Prostate gland (tissue), 2 donors: ENCODE results near the gene NRN1L. TPM values are rescaled to one million over a fixed set of nuclear protein-coding genes. Genes with fewer than 3 reads are reported as not detected.

Experiments used
- DNase-seq: peaks from one replicate; pipeline ENCODE4 v3.0.0-alpha.2; 2019; ENCODE audit warnings: low spot score
- H3K27ac ChIP-seq, 2 donors: fragments of 200-600 bp; sonication (generic); 2 replicates each; pipeline ENCODE4 v1.5.1; 2017 to 2019
- H3K27me3 ChIP-seq: fragments of 200-600 bp; sonication (generic); replicated peaks from 2 replicates; pipeline ENCODE4 v1.5.1; 2019; ENCODE audit not compliant: insufficient read depth
- H3K36me3 ChIP-seq, 2 donors: fragments of 200-600 bp; sonication (generic); 1 replicate in 1 of 2; 2 replicates in 1 of 2; pipeline versions ENCODE4 v1.5.1 to v1.8.1; 2017 to 2019
- H3K4me1 ChIP-seq: fragments of 200-600 bp; sonication (generic); replicated peaks from 2 replicates; pipeline ENCODE4 v1.5.1; 2019
- H3K4me3 ChIP-seq, 2 donors: fragments of 200-600 bp; sonication (generic); 2 replicates each; pipeline ENCODE4 v1.5.1; 2017 to 2019
- H3K9me3 ChIP-seq: fragments of 200-600 bp; sonication (generic); 2 replicates; pipeline ENCODE4 v1.5.1; 2017
- CTCF ChIP-seq, 4 experiments: fragments of 200-600 bp in 2 of 4; fragments of 450-650 bp in 2 of 4; sonication (generic) in 2 of 4; IDR thresholded peaks; 1 replicate in 3 of 4; 2 replicates in 1 of 4; pipeline ENCODE4 v1.5.1; 2016 to 2019; ENCODE audit warnings: antibody characterized with exemption in 4 of 4, mild to moderate bottlenecking in 2 of 4, moderate library complexity in 2 of 4
- POLR2A ChIP-seq: fragments of 450-650 bp; IDR thresholded peaks from one replicate; pipeline ENCODE4 v1.6.1; 2016; ENCODE audit warnings: antibody characterized with exemption, mild to moderate bottlenecking
- POLR2AphosphoS5 ChIP-seq: sonication (generic); formaldehyde crosslinking; IDR thresholded peaks from one replicate; pipeline ENCODE4 v1.6.1; 2017; ENCODE audit warnings: antibody characterized with exemption
- WGBS: methylation state at CpG from one replicate; pipeline ENCODE4 v1.1.5; 2018; 5-methylcytosine and 5-hydroxymethylcytosine counted together
- intact Hi-C: fragments of 100-400 bp; cut with DNase I; formaldehyde crosslinking; loops from one replicate; pipeline ENCODE4 v1.14.2; 2022
- total RNA-seq, 2 donors: library from RNA; depleted of rRNA; stranded (reverse); fragments of >200 nt; gene quantifications; one replicate each; pipeline ENCODE4 v1.1.0, GENCODE V29; 2016

NRN1L gene
- total RNA-seq, 2 donors from 2014 or later: 4.0 to 4.4 TPM

GRCh38 chr16:67902831-67903230 is 18.1 kb downstream of the NRN1L start:
- intact Hi-C loops: no loop called here
- WGBS: 88% methylated on average over 4 of the region's 4 CpGs
- Histone ChIP-seq H3K36me3 (no peaks in the 10 kb centered on the region), H3K9me3 (no peaks in the 10 kb centered on the region), H3K4me3 (no peak overlapping the region), H3K27ac (no peak overlapping the region), H3K27me3 (no peaks in the 10 kb centered on the region), H3K4me1 (no peaks in the 10 kb centered on the region)
- no peak for DNase-seq
- TF ChIP-seq POLR2A: no peak
- TF ChIP-seq POLR2AphosphoS5: no peak
- TF ChIP-seq CTCF (IDR thresholded peaks at IDR 0.05): no peak

- 93% methylated on average over 11 of the region's 11 CpGs for WGBS
- Histone ChIP-seq H3K27ac (no peak overlapping the region), H3K27me3 (no peaks in the 10 kb centered on the region), H3K4me1 (no peaks in the 10 kb centered on the region), H3K36me3 (peaks cover 0 to 16% of the 10 kb centered on the region in 2 donors), H3K4me3 (no peak overlapping the region), H3K9me3 (no peaks in the 10 kb centered on the region)
- intact Hi-C loops: no loop called here
- no peak for DNase-seq
- TF ChIP-seq POLR2AphosphoS5 (no peak), CTCF (IDR thresholded peaks at IDR 0.05) (no peak), POLR2A (no peak)
These were observed 22.9 kb downstream of the NRN1L start for GRCh38 chr16:67907397-67908180.

- no peak for DNase-seq
- TF ChIP-seq POLR2AphosphoS5 (no peak), CTCF (IDR thresholded peaks at IDR 0.05) (no peak), POLR2A (no peak)
- Histone ChIP-seq H3K9me3 (no peaks in the 10 kb centered on the region), H3K27me3 (no peaks in the 10 kb centered on the region), H3K4me3 (no peak overlapping the region), H3K4me1 (no peaks in the 10 kb centered on the region), H3K36me3 (peaks cover 0 to 16% of the 10 kb centered on the region in 2 donors), H3K27ac (no peak overlapping the region)
- intact Hi-C loops: no loop called here
- 94% methylated on average over 36 of the region's 36 CpGs for WGBS
These were observed 24.5 kb downstream of the NRN1L start for GRCh38 chr16:67909056-67909742.

GRCh38 chr16:67910158-67910557 is 25.5 kb downstream of the NRN1L start:
- H3K27ac ChIP-seq: no peak overlapping the region
- no peaks in the 10 kb centered on the region for H3K4me1 ChIP-seq
- WGBS: 74% methylated on average over 2 of the region's 2 CpGs
- no peaks in the 10 kb centered on the region for H3K27me3 ChIP-seq
- no peaks in the 10 kb centered on the region for H3K9me3 ChIP-seq
- no peak for TF ChIP-seq POLR2AphosphoS5
- no peak for TF ChIP-seq POLR2A
- TF ChIP-seq CTCF (IDR thresholded peaks at IDR 0.05): no peak
- H3K36me3 ChIP-seq: peaks cover 0 to 16% of the 10 kb centered on the region in 2 donors
- no peak for DNase-seq
- intact Hi-C loops: no loop called here
- no peak overlapping the region for H3K4me3 ChIP-seq
